Tracheal epithelial cell (primary cell): Measurements from ENCODE around the gene DVL2. TPM values are rescaled to one million over a fixed set of nuclear protein-coding genes. Genes with fewer than 3 reads are reported as not detected.

Experiments used
- total RNA-seq: library from RNA; depleted of rRNA; stranded (reverse); fragments of >200 nt; gene quantifications from 2 replicates; pipeline ENCODE4 v1.2.1, GENCODE V29; 2014

DVL2 gene
- total RNA-seq: 45.5 and 66.3 TPM in 2 replicates

GRCh38 chr17:7234083-7234951, at the start of gene DVL2:
TSS of gene DVL2 (minus strand) at chr17:7234517. CDS start at chr17:7234262, 255 bp downstream.

GRCh38 chr17:7281074-7281952, 47.0 kb upstream of the DVL2 start, which contains the start of gene SLC2A4:
TSS of gene SLC2A4 (plus strand) at chr17:7281718. CDS start at chr17:7281935, 217 bp downstream.

GRCh38 chr17:7262192-7262934, 28.0 kb upstream of the DVL2 start, which contains the start of gene CLDN7:
TSS of gene CLDN7 (minus strand) at chr17:7262478. CDS start at chr17:7262043, 435 bp downstream.

DNA sequence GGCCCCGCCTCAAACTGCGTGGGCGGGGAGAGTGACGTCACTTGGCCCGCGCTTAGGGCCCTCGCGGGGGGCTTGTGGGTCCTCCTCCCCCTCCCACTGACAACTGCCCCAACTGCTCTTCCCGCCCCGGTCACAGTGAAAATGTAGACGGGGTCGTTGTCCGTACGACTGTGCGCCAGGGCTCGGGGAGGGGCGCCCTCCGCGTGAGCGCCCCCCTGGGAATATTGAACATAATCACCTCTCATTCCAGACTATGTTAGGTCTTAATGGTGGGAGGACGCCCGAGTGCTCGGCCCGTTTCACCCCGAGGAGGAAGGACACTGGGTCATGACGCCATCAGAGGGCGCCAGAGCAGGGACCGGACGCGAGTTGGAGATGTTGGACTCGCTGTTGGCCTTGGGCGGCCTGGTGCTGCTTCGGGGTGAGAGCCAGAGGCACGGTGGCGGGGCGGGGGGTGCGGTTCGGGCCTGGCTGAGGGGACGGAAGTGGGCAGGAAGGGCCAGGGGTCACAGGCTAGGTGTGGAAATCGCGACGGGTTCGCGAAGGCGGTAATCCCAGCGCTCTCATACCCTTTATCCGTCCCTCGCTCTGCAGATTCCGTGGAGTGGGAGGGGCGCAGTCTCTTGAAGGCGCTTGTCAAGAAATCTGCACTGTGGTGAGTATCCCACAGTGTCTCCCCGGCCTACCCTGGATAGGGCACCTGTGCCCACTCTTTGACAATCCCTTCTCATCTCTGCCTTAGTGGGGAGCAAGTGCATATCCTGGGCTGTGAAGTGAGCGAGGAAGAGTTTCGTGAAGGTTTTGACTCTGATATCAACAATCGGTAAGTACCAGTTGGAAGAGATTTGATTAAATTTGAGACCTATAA, 18.1 kb upstream of the DVL2 start, which contains the start of gene ELP5:
TSS of gene ELP5 (plus strand) at position 40 of the 868 bp plus-strand sequence. CDS start at position 376, 336 bp downstream.

GRCh38 chr17:7251661-7252175, 17.4 kb upstream of the DVL2 start, which contains the start of gene CTDNEP1:
TSS of gene CTDNEP1 (minus strand) at chr17:7251734. CDS start at chr17:7251296, 438 bp downstream.

DNA sequence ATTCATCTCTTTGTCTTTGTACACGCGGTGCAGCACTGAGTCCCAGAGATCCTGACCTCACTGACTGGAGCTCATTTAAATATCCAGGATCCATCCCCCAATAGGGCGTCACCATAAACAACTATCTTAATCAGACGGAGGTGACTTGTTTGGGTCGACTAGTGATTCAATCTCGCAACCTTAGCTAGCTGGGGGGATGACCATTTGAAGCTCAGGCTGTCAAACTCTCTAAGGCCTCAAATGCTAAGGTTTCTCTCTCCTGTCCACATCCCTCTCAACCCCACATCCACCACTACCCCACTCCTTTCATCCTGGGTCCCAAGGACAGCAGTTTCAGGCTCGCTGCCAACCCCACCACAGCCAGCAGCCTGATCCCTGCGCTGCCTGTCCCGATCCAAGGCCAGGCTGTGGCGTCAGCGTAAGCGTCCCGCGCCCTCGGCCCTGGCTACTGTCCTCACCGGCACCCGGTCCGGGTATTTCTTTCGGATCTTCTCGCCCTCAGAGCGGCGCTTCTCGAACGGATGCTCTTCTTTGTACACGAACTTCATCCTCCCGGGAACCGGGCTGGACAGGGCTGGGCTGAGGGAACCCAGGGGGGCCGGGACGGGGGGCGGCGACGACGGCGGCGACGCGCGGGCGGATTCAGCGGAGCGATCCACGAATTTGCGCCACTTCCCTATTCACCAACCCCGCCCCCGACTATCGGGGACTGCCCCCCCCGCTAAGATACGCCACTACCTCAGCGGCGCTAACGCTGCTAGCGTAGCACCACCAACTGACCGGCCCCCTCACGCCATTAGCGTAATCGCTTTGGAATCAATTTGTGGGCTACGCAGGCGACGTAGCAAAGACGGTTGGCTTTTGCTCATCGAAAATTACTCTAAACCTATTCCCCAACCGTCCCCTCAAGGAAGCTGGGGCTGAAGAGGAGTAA, 7.7 kb upstream of the DVL2 start, which contains the start of gene GABARAP:
TSS of gene GABARAP (minus strand) at position 667 of the 934 bp plus-strand sequence. CDS start at position 548, 119 bp downstream.

GRCh38 chr17:7239091-7240027, 5.0 kb upstream of the DVL2 start, which contains the start of gene PHF23:
TSS of gene PHF23 (minus strand) at chr17:7239457. CDS start at chr17:7239279, 178 bp downstream.

DNA sequence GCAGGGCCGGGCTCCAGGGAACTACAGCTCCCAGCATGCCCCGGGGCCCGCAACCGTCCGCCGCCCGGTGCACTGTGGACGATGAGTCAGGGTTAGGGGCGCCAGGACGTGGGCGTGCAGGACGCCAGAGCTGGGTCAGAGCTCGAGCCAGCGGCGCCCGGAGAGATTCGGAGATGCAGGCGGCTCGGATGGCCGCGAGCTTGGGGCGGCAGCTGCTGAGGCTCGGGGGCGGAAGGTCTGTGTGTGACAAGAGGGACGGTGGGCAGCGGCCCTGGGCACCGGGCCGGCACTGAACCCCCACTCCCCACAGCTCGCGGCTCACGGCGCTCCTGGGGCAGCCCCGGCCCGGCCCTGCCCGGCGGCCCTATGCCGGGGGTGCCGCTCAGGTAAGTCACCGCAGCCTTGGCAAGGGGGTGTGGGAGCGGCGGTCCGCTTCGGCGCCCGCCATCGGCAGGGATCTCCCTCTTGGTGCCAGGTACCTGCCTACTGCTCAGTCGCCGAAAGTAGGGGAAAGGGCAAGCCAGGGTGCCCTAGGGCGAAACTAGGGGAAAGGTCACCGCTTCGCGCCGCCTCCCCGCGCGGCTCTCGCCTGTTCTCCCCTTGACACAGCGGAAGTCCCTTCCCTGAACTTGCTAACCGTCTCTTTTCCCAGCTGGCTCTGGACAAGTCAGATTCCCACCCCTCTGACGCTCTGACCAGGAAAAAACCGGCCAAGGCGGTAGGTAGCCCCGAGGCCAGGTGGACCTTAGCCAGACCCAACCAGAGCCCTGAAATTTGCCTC, 14.3 kb downstream of the DVL2 start, which contains the start of the genes ACADVL and DLG4:
TSS of gene ACADVL (plus strand) at position 127 of the 781 bp plus-strand sequence. CDS start at position 174, 47 bp downstream.
TSS of gene DLG4 (minus strand) at position 25 of the 781 bp plus-strand sequence.

DNA sequence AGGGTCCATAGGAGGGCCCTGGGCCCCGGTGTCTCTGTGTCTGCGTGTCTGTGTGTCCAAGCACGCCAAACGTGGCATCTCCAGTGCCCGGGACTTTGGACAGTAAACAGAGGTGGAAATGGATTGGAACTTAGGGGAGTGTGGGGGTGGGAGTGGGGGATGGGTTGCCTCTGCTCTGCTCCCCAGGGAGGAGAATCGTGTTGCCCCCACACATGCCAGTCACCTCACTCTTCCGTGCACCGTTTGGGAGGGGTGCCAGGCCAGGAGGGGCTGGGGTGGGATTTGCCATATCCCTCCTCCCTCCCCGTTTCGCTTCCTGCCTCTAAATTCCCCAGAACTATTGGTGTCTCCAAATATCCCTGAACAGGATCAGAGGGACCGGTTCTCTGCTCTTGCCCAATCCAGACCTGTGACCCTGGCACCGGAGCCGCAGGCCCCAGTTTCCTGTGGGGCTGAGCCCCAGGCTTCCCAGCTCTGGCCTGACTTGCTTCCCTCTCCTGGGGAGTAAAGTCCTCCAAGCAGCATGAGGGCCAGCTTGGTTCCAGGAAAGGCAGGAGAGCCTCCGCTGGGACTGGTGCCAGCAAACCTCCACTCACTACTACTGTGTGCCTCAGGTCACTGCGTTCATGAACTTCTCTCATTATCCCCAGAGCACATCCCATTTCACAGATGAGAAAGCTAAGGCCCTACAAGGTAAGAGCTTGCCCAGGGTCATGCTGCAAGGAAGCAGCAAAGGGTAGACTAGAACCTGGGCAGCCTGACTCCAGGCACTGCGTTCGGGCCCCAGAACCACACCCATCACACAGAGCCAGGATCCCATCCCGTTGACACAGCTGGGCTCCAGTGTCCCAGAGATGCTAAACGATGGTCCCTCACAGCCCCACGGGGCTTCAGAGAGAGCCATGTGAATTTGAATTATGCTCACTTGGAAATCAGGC, 54.7 kb downstream of the DVL2 start, which contains the start of gene ASGR1:
TSS of gene ASGR1 (minus strand) at position 54 of the 938 bp plus-strand sequence. CDS start 807 bp downstream, outside the sequence.

Other genes with a start within 250 kb of the DVL2 start
- gene ALOX12, start 238.5 kb downstream of the DVL2 start, total RNA-seq: 0.24 TPM in 1 of 2 replicates, not detected in the other
- gene RNASEK, start 221.9 kb downstream of the DVL2 start, total RNA-seq: 10.7 and 14.7 TPM in 2 replicates
- under 0.01 TPM in 2 replicates for gene BCL6B, start 211.5 kb downstream of the DVL2 start, total RNA-seq
- 0.48 and 0.85 TPM in 2 replicates for gene SLC16A13, start 198.5 kb downstream of the DVL2 start, total RNA-seq
- gene SLC16A11, start 190.4 kb downstream of the DVL2 start, total RNA-seq: 0.24 and 0.43 TPM in 2 replicates
- not detected in 2 replicates for gene CLEC10A, start 154.3 kb downstream of the DVL2 start, total RNA-seq
- gene ASGR2, start 119.7 kb downstream of the DVL2 start, total RNA-seq: not detected in 2 replicates
- gene ASGR1, start 55.1 kb downstream of the DVL2 start, total RNA-seq: 0.64 TPM in 1 of 2 replicates, not detected in the other
- gene DLG4, start 14.7 kb downstream of the DVL2 start, total RNA-seq: 1.9 and 6.0 TPM in 2 replicates
- 252 and 304 TPM in 2 replicates for gene ACADVL, start 14.6 kb downstream of the DVL2 start, total RNA-seq
- 24.9 and 36.4 TPM in 2 replicates for gene PHF23, start 4.9 kb upstream of the DVL2 start, total RNA-seq
- gene GABARAP, start 7.9 kb upstream of the DVL2 start, total RNA-seq: 109 and 134 TPM in 2 replicates
- 20.5 and 25.4 TPM in 2 replicates for gene CTDNEP1, start 17.2 kb upstream of the DVL2 start, total RNA-seq
- 14.5 TPM in 2 replicates for gene ELP5, start 17.7 kb upstream of the DVL2 start, total RNA-seq
- 223 and 297 TPM in 2 replicates for gene CLDN7, start 28.0 kb upstream of the DVL2 start, total RNA-seq
- gene SLC2A4, start 47.2 kb upstream of the DVL2 start, total RNA-seq: 0.24 TPM in 1 of 2 replicates, not detected in the other
- 0.43 and 0.96 TPM in 2 replicates for gene YBX2, start 60.1 kb upstream of the DVL2 start, total RNA-seq
- 273 and 472 TPM in 2 replicates for gene EIF5A, start 73.1 kb upstream of the DVL2 start, total RNA-seq
- 32.2 and 33.7 TPM in 2 replicates for gene GPS2, start 80.8 kb upstream of the DVL2 start, total RNA-seq
- gene NEURL4, start 94.8 kb upstream of the DVL2 start, total RNA-seq: 14.5 and 17.6 TPM in 2 replicates
- 0.21 and 1.9 TPM in 2 replicates for gene ACAP1, start 102.0 kb upstream of the DVL2 start, total RNA-seq
- 28.1 and 54.0 TPM in 2 replicates for gene KCTD11, start 117.6 kb upstream of the DVL2 start, total RNA-seq
- gene TMEM95, start 120.6 kb upstream of the DVL2 start, total RNA-seq: not detected in 2 replicates
- gene TNK1, start 146.6 kb upstream of the DVL2 start, total RNA-seq: 9.9 and 11.9 TPM in 2 replicates
- gene PLSCR3, start 160.0 kb upstream of the DVL2 start, total RNA-seq: 15.8 and 35.2 TPM in 2 replicates
- 125 and 144 TPM in 2 replicates for gene TMEM256, start 169.6 kb upstream of the DVL2 start, total RNA-seq
- gene NLGN2, start 173.3 kb upstream of the DVL2 start, total RNA-seq: 1.9 TPM in 2 replicates
- gene SPEM1, start 185.8 kb upstream of the DVL2 start, total RNA-seq: not detected in 2 replicates
- not detected in 2 replicates for gene SPEM2, start 191.1 kb upstream of the DVL2 start, total RNA-seq
- not detected in 2 replicates for gene SPEM3, start 194.3 kb upstream of the DVL2 start, total RNA-seq
- gene TMEM102, start 200.9 kb upstream of the DVL2 start, total RNA-seq: 13.4 and 28.7 TPM in 2 replicates
- 23.7 and 32.8 TPM in 2 replicates for gene FGF11, start 205.0 kb upstream of the DVL2 start, total RNA-seq
- 6.2 and 8.7 TPM in 2 replicates for gene CHRNB1, start 210.5 kb upstream of the DVL2 start, total RNA-seq
- gene ZBTB4, start 245.1 kb upstream of the DVL2 start, total RNA-seq: 16.4 and 22.4 TPM in 2 replicates
- gene SLC35G6, start 246.9 kb upstream of the DVL2 start, total RNA-seq: not detected in 2 replicates
- 40.7 and 46.7 TPM in 2 replicates for gene POLR2A, start 249.8 kb upstream of the DVL2 start, total RNA-seq